ENCODE measurements around the gene ERICH6. TPM values are rescaled to one million over a fixed set of nuclear protein-coding genes. Genes with fewer than 3 reads are reported as not detected.

The ERICH6 gene
- total RNA-seq, 4 donors from 2014 or later = not detected

- TF ChIP-seq, protein P1, sequence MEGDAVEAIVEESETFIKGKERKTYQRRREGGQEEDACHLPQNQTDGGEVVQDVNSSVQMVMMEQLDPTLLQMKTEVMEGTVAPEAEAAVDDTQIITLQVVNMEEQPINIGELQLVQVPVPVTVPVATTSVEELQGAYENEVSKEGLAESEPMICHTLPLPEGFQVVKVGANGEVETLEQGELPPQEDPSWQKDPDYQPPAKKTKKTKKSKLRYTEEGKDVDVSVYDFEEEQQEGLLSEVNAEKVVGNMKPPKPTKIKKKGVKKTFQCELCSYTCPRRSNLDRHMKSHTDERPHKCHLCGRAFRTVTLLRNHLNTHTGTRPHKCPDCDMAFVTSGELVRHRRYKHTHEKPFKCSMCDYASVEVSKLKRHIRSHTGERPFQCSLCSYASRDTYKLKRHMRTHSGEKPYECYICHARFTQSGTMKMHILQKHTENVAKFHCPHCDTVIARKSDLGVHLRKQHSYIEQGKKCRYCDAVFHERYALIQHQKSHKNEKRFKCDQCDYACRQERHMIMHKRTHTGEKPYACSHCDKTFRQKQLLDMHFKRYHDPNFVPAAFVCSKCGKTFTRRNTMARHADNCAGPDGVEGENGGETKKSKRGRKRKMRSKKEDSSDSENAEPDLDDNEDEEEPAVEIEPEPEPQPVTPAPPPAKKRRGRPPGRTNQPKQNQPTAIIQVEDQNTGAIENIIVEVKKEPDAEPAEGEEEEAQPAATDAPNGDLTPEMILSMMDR (IDR thresholded peaks at IDR 0.05; ENCODE audit: low read depth) = no peak
These were observed 31.0 kb upstream of the ERICH6 start for GRCh38 chr3:150734795-150735119.

DNA sequence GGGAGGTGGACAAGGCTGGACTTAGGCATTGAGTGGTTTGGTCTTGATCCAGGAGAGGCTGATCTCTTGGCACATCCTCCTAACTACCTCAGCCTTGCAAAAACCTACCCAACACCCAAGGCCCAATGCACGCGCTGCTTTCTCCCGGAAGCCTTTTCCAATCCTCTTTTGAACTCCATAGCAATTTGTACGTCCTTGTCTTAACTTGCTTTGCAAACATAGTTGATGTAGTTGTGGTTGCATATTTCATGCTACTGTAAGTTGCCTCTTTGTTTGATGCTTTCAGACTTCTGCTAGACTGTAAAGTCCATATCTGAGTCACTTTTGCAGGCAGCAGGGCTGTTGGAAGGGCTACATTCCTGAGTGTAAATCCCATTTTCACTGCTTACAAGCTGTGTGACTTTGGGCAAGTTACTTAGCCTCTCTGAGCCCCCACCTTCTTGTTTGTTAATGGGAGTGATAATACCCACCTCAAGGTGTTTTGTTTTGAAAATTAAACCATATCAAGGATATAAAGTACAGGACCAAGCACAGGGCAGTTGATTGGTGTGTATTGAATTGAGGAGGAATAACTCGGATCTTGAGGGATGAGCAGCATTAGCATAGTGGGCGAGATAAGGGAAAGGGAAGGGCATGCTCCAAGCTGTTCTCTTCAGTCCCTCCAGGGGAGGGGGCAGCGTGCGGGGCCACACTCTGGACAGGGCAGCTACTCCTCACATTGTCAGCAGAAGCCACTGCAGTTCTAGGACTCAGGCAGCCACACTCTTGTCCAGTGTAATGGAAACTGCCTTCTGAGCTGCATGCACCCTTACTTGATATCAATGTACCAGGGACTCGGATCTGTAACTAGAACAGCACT is 30.4 kb upstream of the ERICH6 start:
- TF ChIP-seq, protein P1 (IDR thresholded peaks at IDR 0.05; ENCODE audit: low read depth) = no peak

- TF ChIP-seq, protein P1 (IDR thresholded peaks at IDR 0.05; ENCODE audit: low read depth) = no peak
These were observed 29.7 kb upstream of the ERICH6 start for GRCh38 chr3:150733373-150733935.

DNA sequence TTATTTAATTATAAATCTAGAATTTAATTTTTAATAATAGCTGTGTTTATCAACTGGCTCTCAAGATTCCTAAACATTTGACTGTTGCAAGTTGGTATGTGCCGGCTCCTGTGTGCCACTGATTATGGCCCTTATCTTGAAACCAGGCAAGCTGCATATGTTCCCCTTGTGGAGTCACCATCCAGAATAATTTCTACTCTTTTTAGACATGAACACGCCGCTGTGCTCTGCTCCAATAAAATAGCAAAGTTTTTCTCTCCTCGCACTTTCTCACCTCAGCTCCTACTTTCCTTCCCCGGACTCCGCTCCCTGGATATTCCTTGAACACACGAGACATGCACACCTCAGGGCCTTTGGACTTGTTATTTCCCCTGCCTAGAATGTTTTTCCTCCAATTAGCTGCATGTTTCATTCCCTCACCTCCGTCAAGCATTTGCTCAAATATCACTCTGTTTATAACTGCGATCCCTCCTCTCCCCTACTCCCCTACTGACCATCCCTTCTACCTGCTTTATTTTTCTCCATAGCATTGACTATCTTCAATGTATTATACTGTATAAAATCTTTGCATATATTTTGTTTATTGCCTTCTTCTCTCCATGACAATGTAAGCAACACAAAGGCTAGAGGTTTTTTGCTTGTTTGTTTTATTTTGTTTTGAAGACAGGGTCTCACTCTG is 26.1 kb upstream of the ERICH6 start:
- TF ChIP-seq, protein P1 (IDR thresholded peaks at IDR 0.05; ENCODE audit: low read depth) = no peak

DNA sequence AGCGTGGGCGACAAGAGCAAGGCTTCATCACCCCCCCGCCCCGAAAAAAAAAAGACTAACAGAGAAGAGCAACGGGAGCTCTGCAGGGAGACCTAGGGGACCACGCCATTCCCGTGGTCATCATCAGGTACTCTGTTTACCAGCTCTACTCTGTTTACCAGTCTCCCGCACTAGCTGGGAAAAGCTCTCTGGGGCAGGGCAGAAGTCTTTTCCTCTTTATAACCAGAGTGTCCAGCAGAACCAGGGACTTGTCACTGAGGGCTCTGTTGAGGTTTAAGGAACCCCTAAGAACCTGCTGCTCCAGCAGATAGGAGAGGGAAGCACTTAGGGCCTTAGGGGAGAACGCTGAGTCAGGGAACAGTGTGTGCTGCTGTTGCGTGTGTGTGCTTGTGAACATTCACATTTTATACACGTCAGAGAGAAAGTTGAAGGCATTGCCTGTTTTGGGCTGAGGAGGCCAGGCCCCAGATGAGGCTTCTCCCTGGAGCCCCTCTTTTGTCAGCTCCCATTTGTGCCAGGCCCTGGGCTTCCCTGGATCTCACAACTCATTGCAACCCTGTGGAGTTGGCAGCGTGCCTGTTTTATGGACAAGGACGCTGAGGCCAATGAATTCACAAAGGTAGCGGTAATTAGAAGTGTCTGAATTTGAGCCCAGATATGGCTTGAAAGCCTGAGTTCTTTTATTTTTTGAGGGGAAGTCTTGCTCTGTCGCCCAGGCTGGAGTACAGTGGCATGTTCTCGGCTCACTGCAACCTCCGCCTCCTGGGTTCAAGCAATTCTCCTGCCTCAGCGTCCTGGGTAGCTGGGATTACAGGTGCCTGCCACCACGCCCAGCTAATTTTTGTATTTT is 24.2 kb upstream of the ERICH6 start:
- TF ChIP-seq, protein P1 (IDR thresholded peaks at IDR 0.05; ENCODE audit: low read depth) = no peak

- TF ChIP-seq, protein P1 (IDR thresholded peaks at IDR 0.05; ENCODE audit: low read depth) = no peak
These were observed 21.8 kb upstream of the ERICH6 start for GRCh38 chr3:150725548-150725947.

Measured in subcutaneous adipose tissue (tissue), 4 donors.